ENCODE measurements around the gene CDYL2.
"Not testable (repeated sequence)": the region's sequence is repeated elsewhere in the genome, so short reads cannot be mapped to it uniquely, and the experiment has no call there.

The CDYL2 gene

DNA sequence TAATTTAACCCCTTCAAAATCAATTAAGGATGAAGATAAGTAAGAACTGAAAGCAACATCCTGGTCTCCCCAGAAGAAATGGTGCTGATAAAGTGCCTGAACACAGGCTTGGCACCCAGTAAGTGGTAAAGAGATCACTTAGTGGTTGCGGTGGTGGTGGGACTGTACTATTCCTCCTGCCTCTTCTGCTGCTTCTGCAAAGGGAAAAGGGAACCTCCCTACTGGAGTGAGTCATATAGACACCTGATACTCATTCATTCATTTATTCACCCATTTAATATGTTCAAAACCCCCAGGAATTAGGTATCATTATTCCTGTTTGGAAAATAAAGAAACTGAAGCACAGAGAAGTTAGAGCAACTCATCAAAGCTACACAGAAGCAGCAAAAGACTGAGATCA lies 60.6 kb downstream of the CDYL2 start:
- no peak for FAIRE-seq

DNA sequence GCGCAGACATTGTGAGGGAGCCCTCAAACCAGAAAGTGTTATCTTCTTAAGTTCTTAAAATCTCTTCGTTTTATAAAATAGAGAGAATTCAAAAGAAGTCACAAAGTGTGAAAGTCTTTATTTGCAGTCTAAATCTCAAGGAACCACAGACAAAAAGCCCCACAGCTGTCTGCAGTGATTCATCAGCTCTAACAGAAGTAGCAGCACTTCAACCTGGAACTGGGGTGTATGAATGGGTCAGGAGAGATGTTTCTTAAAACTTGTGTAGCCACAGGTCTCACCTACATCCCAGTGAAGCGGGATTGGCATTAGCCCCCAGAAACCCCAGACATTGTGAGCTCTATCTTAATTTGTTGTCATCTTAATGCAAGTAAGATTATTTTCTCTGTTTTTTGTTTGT lies 61.1 kb downstream of the CDYL2 start:
- FAIRE-seq: no peak

DNA sequence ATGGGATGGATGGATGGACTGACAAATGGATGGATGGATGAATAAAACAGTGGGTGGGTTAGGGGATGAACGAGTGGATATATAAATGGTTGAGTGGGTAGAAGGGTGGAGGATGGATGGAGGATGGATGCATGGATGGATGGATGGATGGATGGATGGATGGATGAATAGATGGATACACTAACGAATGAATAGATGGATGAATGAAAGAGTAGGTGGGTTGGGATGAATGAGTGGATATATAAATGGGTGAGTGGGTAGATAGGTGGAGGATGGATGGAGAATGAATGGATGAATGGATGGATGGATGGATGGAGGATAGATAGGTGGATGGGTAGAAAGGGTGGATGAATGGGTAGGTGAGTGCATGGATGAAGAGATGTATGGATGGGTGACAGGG lies 62.1 kb downstream of the CDYL2 start:
- no peak for FAIRE-seq

DNA sequence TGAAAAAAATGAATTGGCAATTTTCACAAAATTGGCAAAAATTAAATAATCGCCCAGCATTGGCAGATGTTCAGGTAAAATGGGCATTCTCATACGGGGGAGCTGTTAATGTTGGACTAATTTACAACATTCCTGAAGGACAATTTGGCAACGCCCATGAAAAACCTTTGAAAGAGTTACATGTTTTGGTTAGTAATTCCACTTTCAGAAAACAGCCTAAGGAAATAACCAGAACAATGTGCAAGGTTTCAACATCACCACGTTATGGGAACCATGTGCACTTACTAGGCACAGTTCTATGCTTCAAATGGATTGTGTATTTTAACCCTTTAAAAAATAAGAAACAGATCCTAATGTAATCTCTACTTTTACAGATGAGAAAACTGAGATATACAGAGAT lies 62.7 kb downstream of the CDYL2 start:
- no peak for FAIRE-seq

DNA sequence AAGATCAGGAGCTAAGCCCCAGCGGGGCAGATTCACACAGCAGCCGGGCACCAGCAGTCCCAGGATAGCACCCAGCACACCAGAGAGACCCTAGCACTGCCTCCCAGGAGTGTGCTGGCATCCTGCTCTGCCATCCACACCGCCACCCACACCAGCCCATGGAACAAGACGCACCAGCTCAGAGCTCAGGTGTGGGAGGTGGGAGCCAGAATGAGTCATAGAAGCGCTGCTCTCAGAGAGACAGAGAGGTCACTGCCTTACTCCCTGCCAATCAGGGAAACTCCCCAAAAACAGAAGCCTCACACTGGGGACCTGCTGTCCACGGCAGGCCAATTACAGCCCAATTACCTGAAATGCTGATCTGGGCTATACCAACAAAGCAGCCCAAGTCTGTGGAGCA lies 64.9 kb downstream of the CDYL2 start:
- FAIRE-seq: no peak

DNA sequence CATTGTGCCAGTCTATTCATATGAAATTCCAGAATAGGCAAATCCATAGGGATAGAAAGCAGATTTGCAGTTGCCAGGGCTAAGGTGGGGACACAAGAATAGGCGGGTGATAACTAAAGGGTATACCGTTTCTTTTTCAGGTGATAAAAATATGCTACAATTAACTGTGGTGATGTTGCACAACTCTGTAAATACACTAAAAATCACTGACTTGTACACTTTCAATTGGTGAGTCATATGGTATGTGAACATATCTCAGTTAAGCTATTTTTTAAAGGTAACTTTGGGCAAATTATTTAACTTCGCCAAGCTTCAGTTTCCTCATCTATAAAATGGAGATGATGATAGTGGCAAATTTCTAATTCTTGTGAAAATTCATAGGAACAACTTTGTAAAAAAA lies 65.9 kb downstream of the CDYL2 start:
- FAIRE-seq: no peak

DNA sequence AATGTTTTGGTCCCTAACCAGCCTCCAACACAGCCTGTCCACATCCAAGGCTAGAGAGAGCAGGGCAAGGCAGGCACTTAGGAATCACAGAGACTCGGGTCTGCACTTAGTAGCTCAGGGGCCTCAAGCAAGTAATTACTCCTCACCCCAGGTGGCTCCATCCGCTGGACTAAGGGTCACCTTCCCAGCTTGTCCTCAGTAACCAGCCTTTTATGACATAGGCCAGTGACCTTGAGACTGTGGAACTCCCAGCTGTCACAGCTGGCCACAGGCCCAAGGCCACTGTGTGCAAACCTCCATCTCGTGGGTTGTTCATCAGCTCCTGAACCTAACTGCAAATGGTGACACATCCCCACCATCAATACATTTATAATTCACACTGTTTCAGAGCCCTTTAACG lies 68.6 kb downstream of the CDYL2 start:
- no peak for FAIRE-seq

DNA sequence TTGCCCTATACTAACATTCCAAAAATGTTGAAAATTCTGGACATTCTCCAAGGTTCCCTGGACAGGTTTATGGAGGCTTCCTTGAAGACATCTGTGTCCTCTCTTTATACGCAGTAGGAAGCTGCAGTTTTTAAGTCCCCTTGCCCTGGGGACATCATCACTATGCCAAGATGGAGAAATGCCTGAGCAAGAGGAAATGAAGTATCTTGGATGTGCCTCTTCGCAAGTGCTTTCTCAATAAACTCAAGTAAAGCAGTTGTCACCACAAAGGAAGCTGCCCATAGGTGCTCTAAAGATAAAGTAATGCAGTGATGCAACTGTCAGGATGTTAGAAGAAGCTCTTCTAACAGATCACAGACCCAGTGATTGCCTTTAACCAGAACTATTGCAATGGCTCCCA lies 71.0 kb downstream of the CDYL2 start:
- FAIRE-seq: no peak

DNA sequence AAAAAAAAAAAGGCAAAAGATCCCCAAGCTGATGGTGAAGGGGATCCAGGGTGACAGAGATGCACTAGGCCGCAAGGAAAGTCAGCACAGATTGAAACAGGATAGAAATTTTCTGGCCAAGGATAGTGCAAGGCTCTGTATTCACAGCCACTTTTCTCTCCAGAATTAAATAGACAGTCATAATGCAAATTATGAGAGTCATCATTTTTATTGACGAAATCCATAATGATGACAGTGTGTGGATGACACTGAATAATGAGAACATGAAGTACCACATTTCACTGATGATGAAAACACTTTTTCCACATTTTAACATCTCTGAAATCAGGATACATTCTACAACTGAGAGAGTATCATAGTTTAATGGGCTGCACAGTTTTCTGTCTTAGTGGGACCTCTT lies 72.5 kb downstream of the CDYL2 start:
- no peak for FAIRE-seq

DNA sequence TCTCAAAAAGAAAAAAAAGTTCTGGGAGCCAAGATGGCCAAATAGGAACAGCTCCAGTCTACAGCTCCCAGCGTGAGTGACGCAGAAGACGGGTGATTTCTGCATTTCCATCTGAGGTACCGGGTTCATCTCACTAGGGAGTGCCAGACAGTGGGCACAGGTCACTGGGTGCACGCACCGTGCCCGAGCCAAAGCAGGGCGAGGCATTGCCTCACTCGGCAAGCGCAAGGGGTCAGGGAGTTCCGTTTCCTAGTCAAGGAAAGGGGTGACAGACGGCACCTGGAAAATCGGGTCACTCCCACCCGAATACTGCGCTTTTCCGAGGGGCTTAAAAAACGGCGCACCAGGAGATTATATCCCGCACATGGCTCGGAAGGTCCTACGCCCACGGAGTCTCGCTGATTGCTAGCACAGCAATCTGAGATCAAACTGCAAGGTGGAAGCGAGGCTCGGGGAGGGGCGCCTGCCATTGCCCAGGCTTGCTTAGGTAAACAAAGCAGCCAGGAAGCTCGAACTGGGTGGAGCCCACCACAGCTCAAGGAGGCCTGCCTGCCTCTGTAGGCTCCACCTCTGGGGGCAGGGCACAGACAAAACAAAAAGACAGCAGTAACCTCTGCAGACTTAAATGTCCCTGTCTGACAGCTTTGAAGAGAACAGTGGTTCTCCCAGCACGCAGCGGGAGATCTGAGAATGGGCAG lies 77.2 kb downstream of the CDYL2 start:
- not testable (repeated sequence) for FAIRE-seq

DNA sequence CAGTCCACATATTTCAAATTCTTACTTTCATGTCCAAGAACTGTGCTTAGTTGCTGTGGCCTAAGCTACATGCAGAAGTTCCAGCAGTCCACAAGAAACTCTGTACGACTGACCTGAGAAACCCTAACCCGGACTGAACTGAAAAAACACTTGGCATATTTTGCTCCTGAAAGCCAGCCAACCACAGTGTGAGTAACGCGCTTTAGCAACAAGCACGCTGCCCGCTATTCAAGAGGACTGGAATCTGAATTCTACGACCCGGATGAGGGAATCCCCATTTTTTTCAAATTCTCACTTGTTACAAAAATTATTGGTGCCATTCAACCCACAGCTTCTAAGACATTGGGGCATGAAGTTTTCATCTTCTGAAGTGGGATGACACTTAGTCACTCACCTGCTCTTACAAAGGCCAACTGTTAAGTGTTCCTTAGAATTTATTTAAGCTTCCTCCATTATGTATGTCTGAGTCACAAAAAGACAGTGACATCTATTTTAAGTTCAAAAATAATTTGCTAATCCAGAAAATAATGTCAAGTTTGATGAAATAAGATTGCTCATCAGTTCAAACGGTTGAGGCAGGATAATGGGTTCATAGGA lies 78.7 kb downstream of the CDYL2 start:
- FAIRE-seq: no peak

DNA sequence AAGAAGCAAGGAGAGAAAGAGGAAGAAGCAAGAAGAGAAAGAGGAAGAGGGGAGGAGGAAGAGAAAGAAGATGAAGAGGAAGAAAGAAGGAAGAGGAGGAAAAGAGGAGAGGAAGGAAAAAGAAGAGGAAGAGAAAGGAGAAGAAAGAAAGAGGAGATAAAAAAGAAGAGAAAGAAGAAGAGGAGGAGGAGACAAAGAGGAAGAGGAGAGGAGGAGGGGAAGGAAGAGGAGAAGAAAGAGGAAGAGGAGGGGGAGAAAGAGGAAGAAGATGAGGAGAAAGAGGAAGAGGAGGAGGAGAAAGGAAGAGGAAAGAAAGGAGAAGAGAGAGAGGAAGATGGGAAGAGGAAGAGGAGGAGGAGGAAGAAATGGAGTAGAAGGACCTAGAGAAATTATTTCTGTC lies 80.4 kb downstream of the CDYL2 start:
- FAIRE-seq: no peak

DNA sequence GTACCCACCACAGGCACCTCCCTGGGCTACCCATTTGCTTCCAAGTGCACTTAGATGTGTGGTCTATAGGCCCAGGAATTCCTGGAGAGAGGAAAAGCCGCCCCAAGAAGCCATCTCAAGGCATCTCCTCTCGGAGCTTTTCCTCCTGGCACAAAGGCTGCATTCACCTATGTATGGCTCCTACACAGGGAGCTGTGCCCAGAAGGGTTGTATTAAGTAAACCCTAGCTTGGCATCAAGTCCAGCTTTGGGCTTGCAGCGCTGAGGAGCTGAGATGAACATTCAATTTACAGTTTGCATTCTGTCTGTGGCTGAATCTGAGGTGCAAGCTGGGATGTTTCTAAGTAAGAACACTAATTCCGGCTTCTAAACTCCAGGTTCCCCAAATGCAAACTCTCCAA lies 81.3 kb downstream of the CDYL2 start:
- FAIRE-seq: no peak

DNA sequence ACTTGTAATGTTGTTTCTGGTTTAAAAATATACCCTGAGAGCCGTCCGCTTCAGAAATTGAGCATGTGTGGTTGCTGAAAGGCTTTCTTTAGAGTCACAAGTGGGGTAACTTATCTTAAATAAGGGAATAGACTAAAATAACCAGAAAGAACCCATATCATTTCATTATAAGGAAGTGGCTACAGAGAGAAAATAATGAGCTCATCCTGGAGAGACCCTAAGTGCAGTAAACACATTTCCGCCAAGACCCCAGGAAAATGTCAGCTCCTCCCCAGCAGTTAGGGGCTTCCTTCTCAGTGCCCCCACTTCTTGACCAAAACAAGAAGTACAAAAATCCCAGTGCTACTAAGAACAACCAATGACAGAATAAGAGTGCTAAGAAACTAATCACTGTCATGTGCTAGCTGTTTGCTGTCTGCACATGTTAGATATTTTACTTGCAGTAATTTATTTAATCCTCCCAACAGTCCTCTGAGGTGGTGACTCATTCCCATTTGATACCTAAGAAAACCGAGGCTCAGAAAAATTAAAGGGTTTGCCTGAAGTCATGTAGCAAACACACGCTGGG lies 83.5 kb downstream of the CDYL2 start:
- no peak for FAIRE-seq

DNA sequence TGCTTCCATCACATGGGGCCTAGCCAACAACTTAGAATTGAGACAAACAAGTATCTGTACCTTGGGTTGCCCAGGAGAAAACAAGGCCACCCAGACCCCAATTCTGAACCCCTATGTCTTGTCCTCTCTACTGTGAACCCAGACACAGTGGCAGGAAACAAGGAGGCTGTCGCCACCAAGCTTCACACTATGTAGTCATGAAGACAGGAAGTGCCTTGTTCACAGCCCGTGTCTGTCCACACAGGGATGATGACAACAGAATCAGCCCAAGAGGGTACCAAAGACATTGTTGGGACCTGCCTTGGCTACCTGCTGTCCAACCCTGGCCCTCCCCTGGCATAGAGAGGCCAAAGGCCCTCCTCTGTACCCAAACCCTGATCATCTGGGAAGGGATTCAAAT lies 84.8 kb downstream of the CDYL2 start:
- no peak for FAIRE-seq

DNA sequence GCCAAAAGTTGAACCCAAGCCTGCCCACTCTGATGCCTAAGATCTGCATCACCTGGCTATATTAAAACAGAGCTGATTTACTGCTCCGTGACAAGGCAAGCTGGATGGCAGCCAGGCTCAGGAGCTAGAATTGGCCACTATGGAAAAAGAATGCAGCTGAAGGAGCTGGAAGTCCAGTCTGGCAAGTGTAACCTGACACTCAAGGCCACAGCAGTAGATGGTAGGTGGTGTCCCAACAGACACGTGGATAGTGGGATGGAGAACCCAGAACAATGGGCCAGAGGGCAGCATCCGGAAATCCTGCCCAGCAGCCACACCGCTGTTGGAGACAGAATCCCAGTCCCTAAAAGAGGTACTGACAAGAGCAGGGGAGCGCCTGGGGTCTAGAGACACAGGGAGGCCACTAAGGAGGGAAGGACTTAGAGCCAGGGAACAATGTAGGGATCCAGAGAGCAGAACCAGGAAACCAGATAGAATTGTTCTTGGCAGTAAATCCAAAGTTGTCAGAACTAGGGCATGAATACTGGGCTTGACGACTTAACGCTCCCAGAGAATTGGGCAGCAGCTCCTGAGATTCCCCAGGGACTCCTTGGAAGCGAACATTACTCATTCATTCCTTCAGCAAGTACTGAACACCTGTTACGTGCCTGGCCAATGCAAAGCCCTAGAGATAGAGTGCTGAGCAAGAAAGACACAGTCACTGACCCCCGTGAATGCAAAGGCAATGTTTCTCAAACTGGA lies 85.7 kb downstream of the CDYL2 start:
- FAIRE-seq: no peak

DNA sequence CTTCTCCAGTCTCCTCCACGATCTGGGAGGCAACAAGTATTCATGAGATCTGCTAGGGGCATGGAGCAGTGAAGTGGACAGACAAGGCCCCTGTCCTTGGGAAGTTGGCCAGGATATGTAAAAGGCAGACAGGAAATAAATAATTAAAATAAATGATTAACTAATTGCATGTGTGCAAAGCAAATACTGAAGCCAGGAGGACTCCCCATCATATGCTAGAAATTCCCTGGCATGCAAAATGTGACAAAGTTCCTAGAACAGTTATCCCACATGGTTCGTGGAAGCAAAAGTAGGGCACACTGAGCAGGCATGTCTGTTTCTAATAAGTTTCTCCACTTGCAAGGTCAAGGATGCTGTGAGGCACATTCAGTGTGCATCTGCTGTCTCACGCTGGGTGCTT lies 86.8 kb downstream of the CDYL2 start:
- no peak for FAIRE-seq

DNA sequence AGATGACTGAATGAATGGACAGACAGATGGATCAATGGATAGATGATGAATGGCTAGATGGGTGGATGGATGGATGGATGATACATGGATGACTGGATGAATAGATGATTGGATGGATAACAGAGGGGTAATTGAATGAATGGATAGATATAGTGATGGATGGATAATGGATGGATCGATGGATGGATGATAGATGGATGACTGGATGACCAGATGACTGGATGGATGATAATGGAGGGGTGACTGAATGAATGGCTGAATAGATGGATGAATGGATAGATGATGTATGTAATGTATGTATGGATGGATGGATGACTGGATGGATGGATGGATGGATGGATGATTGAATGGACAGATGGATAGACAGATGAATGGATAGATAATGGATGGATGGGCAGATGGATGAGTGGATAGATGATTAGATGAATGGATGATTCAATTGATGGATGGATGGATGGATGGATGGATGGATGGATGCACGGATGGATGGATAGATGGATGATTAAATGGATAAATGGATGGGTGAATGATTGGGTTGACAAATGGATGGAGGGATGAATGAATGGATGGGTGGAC lies 87.7 kb downstream of the CDYL2 start:
- FAIRE-seq: no peak

DNA sequence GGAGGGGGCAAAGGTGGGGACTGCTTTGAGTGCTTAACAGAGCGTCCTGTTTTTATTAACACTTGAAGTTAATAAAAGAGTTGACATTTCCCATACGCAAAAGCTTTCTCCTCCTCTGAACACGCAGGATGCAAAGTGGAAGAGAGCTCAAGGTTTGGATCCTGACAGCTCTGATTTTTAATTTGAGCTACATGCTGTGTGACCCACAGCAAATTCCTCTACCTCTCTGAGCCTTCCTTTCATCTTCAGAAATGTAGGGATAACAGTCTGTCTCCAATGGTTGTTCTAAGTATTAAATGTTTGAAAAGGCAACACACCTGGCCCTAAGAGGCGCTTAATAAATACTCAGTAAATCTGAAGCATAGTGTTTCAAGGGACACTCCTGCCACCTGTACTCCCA lies 93.0 kb downstream of the CDYL2 start:
- no peak for FAIRE-seq

DNA sequence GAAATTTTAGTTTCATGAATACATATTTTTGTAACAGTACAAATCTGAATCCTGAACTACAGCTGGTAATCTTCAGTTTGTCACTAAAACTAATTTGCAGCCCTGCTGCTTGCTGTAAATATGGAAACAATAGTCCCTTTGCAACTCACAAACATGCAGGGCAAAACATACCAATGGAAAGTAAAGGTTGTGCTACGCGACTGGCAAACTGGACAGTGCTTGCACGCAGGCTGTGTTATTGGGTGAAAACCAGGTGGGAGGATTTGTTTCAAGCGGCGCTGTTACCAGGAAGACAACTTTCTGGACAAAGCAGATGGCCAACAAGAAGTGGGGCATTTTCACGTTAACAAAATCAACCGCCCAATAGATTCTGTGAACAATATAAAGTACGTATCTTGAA lies 93.5 kb downstream of the CDYL2 start:
- FAIRE-seq: no peak

DNA sequence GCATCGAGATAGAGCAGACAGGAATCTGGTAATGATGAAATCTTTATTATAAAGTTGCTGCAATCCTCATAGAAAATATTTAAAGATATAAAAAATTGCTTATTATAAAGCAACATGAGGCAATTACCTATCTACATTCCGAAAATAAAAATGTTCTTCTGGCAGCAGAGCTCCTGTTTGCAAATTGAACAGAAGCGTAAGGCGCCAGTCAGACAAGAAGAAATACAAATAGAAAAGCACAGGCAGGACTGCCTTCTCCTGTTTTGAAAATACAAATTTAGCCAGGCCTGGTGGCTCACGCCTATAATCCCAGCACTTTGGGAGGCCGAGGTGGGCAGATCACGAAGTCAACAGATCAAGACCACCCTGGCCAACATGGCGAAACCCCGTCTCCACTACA lies 95.6 kb downstream of the CDYL2 start:
- FAIRE-seq: no peak

DNA sequence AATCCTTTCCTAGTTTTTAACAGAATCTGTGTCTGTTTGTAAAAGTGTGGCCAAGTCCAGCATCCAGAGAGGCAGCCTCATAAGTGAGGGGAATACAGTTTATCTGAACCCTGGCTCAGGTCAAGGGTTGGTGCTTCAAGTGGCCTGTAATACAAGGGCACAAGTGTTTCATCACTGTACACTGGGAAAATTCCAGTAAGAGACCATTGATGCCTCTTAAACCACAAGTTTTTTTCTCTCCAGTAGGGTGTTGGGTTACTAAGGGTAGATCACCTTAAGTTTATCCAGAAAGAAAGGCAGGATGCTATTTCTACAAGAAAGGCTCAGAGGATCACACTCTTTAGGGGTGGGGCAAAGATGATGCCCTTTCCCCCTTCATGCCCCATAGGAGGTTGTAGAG lies 96.7 kb downstream of the CDYL2 start:
- no peak for FAIRE-seq

DNA sequence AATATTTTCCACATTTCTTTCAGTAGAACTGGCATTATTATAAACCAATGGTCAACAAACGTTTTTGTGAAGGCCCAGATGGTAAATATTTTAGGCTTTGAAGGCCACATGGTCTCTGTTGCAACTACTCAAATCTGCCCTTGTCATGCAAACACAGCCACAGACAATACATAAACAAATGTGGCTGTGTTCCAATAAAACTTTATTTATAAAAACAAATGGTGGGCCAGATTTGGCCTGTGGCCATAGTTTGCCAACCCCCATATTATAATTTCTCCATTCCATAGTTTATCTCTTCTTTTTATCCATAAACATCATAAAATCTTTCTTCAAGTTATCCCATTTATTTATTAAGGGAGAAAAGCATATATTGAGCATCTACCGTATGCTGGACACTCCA lies 98.8 kb downstream of the CDYL2 start:
- no peak for FAIRE-seq

All from G401.6 (cell line).